ENCODE results near the gene SLC1A1. TPM values are rescaled to one million over a fixed set of nuclear protein-coding genes. Genes with fewer than 3 reads are reported as not detected.

Gene SLC1A1
- total and polyA plus RNA-seq, 2 of the 13 experiments (the other 11 are each of a cell fraction or from before 2014, with no cell fraction given), result not detected

DNA sequence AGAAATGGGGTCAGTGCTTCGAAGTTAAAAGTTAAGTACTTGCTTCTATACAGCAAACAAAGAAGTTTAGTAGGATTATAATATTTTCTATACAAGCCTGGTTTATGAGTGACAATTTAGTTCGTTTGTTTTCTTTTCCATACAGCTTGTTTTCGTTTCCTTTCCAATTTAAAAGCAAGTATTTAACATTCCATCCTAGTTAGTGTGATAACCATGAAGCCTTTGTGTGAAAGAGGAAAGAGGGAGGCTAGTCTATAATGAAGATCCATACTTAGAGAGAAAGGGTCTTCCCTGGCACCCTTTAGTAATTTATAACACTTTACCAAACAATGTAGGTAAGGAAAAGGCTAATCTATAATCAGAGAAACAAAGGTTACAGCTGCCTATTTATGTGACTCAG is 51.0 kb downstream of the SLC1A1 start:
- no peak overlapping the region for H3K9ac ChIP-seq (ENCODE audit: insufficient read depth, low read depth, low read length)
- TF ChIP-seq KAT8 (CRISPR knock-in tag; IDR thresholded peaks at IDR 0.05), result no peak
- no peak for TF ChIP-seq HDAC2 (CRISPR knock-in tag; IDR thresholded peaks at IDR 0.05)
- TF ChIP-seq MYC (CRISPR knock-in tag; IDR thresholded peaks at IDR 0.05; ENCODE audit: borderline replicate concordance), result no peak
- TF ChIP-seq, protein P1, sequence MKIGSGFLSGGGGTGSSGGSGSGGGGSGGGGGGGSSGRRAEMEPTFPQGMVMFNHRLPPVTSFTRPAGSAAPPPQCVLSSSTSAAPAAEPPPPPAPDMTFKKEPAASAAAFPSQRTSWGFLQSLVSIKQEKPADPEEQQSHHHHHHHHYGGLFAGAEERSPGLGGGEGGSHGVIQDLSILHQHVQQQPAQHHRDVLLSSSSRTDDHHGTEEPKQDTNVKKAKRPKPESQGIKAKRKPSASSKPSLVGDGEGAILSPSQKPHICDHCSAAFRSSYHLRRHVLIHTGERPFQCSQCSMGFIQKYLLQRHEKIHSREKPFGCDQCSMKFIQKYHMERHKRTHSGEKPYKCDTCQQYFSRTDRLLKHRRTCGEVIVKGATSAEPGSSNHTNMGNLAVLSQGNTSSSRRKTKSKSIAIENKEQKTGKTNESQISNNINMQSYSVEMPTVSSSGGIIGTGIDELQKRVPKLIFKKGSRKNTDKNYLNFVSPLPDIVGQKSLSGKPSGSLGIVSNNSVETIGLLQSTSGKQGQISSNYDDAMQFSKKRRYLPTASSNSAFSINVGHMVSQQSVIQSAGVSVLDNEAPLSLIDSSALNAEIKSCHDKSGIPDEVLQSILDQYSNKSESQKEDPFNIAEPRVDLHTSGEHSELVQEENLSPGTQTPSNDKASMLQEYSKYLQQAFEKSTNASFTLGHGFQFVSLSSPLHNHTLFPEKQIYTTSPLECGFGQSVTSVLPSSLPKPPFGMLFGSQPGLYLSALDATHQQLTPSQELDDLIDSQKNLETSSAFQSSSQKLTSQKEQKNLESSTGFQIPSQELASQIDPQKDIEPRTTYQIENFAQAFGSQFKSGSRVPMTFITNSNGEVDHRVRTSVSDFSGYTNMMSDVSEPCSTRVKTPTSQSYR (CRISPR knock-in tag; IDR thresholded peaks at IDR 0.05; ENCODE audit: borderline replicate concordance), result no peak
- TF ChIP-seq, protein P2, sequence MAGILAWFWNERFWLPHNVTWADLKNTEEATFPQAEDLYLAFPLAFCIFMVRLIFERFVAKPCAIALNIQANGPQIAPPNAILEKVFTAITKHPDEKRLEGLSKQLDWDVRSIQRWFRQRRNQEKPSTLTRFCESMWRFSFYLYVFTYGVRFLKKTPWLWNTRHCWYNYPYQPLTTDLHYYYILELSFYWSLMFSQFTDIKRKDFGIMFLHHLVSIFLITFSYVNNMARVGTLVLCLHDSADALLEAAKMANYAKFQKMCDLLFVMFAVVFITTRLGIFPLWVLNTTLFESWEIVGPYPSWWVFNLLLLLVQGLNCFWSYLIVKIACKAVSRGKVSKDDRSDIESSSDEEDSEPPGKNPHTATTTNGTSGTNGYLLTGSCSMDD (CRISPR knock-in tag; IDR thresholded peaks at IDR 0.05), result no peak
- TF ChIP-seq, protein P3, sequence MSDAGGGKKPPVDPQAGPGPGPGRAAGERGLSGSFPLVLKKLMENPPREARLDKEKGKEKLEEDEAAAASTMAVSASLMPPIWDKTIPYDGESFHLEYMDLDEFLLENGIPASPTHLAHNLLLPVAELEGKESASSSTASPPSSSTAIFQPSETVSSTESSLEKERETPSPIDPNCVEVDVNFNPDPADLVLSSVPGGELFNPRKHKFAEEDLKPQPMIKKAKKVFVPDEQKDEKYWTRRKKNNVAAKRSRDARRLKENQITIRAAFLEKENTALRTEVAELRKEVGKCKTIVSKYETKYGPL (CRISPR knock-in tag; IDR thresholded peaks at IDR 0.05), result no peak
- TF ChIP-seq FOXJ3 (CRISPR knock-in tag; IDR thresholded peaks at IDR 0.05; ENCODE audit: borderline replicate concordance), result no peak
- TF ChIP-seq, protein P4, sequence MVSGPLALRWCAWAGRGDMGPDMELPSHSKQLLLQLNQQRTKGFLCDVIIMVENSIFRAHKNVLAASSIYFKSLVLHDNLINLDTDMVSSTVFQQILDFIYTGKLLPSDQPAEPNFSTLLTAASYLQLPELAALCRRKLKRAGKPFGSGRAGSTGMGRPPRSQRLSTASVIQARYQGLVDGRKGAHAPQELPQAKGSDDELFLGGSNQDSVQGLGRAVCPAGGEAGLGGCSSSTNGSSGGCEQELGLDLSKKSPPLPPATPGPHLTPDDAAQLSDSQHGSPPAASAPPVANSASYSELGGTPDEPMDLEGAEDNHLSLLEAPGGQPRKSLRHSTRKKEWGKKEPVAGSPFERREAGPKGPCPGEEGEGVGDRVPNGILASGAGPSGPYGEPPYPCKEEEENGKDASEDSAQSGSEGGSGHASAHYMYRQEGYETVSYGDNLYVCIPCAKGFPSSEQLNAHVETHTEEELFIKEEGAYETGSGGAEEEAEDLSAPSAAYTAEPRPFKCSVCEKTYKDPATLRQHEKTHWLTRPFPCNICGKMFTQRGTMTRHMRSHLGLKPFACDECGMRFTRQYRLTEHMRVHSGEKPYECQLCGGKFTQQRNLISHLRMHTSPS (CRISPR knock-in tag; IDR thresholded peaks at IDR 0.05; ENCODE audit: low read depth), result no peak
- no peak for TF ChIP-seq NFYB (CRISPR knock-in tag; IDR thresholded peaks at IDR 0.05)
- no peak for TF ChIP-seq KMT2B (CRISPR knock-in tag; IDR thresholded peaks at IDR 0.05)
- TF ChIP-seq CHD2 (IDR thresholded peaks at IDR 0.05; ENCODE audit: low read depth, low read length), result no peak
- no peak for TF ChIP-seq ASH2L (IDR thresholded peaks at IDR 0.05; ENCODE audit: insufficient read length, low read depth, low read length)
- no peak for TF ChIP-seq HNRNPH1 (optimal IDR thresholded peaks at IDR 0.05; ENCODE audit: low read depth, low read length)
- no peak for TF ChIP-seq ZNF678 (CRISPR knock-in tag; IDR thresholded peaks at IDR 0.05)
- TF ChIP-seq ZNF235 (CRISPR knock-in tag; IDR thresholded peaks at IDR 0.05; ENCODE audit: borderline replicate concordance), result no peak
- TF ChIP-seq ZBTB7A (CRISPR knock-in tag; IDR thresholded peaks at IDR 0.05), result no peak
- TF ChIP-seq ZNF776 (CRISPR knock-in tag; IDR thresholded peaks at IDR 0.05), result no peak
- TF ChIP-seq, protein P5, sequence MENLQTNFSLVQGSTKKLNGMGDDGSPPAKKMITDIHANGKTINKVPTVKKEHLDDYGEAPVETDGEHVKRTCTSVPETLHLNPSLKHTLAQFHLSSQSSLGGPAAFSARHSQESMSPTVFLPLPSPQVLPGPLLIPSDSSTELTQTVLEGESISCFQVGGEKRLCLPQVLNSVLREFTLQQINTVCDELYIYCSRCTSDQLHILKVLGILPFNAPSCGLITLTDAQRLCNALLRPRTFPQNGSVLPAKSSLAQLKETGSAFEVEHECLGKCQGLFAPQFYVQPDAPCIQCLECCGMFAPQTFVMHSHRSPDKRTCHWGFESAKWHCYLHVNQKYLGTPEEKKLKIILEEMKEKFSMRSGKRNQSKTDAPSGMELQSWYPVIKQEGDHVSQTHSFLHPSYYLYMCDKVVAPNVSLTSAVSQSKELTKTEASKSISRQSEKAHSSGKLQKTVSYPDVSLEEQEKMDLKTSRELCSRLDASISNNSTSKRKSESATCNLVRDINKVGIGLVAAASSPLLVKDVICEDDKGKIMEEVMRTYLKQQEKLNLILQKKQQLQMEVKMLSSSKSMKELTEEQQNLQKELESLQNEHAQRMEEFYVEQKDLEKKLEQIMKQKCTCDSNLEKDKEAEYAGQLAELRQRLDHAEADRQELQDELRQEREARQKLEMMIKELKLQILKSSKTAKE (CRISPR knock-in tag; IDR thresholded peaks at IDR 0.05; ENCODE audit: borderline replicate concordance), result no peak

More for the DNA sequence above, 51.0 kb downstream of the SLC1A1 start:
- Histone ChIP-seq H3K27ac (ENCODE audit: extremely low read length, insufficient read depth, low read length) (no peak overlapping the region), H3K4me1 (ENCODE audit: insufficient read depth, low read length) (no peaks in the 10 kb centered on the region), H2AFZ (ENCODE audit: low read length) (no peak overlapping the region), H3K4me2 (ENCODE audit: low read depth, low read length) (no peak overlapping the region), H3K79me2 (ENCODE audit: insufficient read depth, low read length) (no peaks in the 10 kb centered on the region), H3K4me3 (replicated peaks in 1 of 3; ENCODE audit: insufficient read depth in 1 of 3, low read depth in 2 of 3, low read length in 3 of 3) (no peak overlapping the region), H3K27me3 (ENCODE audit: control insufficient read depth in 1 of 2, insufficient read depth in 2 of 2, low read length in 2 of 2) (peaks cover 0 to 4% of the 10 kb centered on the region in 2 experiments; a peak in 1 of 5 replicates), H3K9me3 (ENCODE audit: low read length) (no peaks in the 10 kb centered on the region), H3K36me3 (replicated peaks in 1 of 2; ENCODE audit: control insufficient read depth in 1 of 2, insufficient read depth in 2 of 2, low read length in 2 of 2) (no peaks in the 10 kb centered on the region), H4K20me1 (ENCODE audit: insufficient read depth, low read length) (no peaks in the 10 kb centered on the region)
- ChIA-PET POLR2A (no interaction called here), CTCF (ENCODE audit: low intra/inter-chr PET ratio, low total read pairs) (no interaction called here)
- no peak for ATAC-seq
- intact Hi-C loops (cut with micrococcal nuclease; ENCODE audit: unreplicated experiment) (no loop called here), in situ Hi-C loops (cut with HindIII; ENCODE audit: extremely low pct_ligation_motif_present, low pct_unique_long_range_greater_than_20kb) (loop anchor here (10.0 kb wide), 1 partner anchor 156 kb away; no protein-coding TSS in a partner anchor)
- no TSS peak for BruUV-seq (replicated peaks)
- no peak for FAIRE-seq
- no peak for DNase-seq (ENCODE audit: low spot score)
- under 1% methylated on average over 3 of the region's 3 CpGs for WGBS (ENCODE audit: low lambda C conversion rate)
